DMS114 treated with DMSO at 0.1 percent for 48 hours (cell line): ENCODE results near the gene FLRT1.
A peak's percentile ranks its signal among the peaks of the same experiment; 100 is the strongest.

Experiments
- DNase-seq: peaks from one replicate; lab custom pipeline; 2025; ENCODE audit not compliant: unreplicated experiment; lab: John Stamatoyannopoulos, UW

Gene FLRT1

GRCh38 chr11:64035576-64035975 is at the start of gene FLRT1:
TSS of gene FLRT1 (plus strand) at chr11:64035931. CDS start at chr11:64116268, 80,337 bp downstream.
- no peak for DNase-seq

DNA sequence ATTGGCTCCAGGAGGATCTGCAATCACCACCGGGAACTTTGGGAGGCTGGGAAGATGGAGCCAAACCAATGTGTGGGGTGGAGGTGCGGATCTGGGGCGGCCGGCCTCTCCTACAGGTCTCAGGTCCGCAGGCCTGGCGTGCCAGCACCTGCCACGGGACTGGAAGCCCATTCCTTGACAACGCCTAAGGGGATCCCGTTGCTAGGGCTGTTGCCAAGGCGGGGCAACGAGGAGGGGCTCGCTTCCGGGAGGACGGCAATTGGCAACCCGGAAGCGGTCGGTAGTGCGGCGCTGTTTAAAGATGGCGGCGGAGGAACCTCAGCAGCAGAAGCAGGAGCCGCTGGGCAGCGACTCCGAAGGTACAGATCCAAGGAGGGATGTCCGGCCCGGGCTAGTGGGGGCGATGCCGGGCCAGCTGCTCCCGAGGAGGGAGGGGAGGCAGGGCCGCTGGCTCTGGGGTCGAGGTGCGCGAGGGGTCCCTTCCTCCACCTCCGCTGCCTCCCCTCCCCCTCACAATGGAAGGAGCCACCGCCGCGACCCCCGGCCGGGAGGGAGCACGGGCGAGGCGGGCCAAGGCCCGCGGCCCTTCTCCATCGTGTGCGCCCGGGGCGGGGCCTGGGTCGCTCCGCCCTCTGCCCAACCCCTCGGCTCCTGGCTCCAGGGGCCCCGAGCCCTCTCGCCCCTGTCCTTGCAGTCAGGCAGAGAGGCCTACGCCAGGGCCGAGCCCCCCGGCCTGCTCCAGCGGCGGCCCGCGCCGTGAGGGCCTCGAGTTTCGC is 49.4 kb upstream of the FLRT1 start, which contains the start of gene OTUB1:
OTUB1 (plus strand) TSS at position 283 of the 776 bp plus-strand sequence; CDS start at position 302, 19 bp downstream.
- peak; percentile 85 for DNase-seq

GRCh38 chr11:63986932-63987513 is 48.7 kb upstream of the FLRT1 start:
- DNase-seq, result no peak

DNA sequence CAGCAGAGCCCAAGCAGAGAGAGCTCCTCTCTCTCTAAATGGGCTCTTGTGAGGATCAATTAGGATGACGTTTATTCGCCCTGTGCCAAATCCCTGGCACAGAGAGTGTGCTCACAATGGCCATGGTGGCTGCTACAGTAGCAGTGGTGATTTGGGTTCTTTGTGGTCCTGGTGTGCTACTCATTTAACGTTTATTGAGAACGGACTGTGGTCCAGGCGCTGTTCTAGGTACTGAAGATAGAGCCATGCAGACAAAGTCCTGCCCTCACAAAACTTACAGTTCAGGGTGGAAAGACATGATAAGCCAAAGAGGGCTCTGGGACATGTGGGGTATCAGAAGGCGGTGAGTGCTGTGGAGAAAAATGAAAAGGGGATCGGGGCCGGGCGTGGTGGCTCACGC is 44.2 kb upstream of the FLRT1 start:
- no peak for DNase-seq

GRCh38 chr11:63993100-63993499 is 42.6 kb upstream of the FLRT1 start:
- DNase-seq, result no peak

DNA sequence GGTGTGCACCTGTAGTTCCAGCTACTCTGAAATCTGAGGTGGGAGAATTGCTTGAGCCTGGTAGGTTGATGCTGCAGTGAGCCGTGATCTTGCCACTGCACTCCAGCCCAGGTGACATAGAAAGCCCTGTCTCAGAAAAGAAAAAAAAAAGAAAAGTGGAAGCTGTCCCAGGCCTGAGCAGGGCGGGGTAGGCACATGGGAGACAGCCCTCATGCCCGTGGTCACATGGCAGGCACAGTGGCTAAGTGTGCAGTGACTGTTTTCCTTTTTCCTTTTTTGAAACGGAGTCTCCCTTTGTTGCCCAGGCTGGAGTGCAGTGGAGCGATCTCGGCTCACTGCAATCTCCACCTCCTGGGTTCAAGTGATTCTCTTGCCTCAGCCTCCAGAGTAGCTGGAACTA is 41.7 kb upstream of the FLRT1 start:
- no peak for DNase-seq

GRCh38 chr11:63996512-63996911 is 39.2 kb upstream of the FLRT1 start:
- no peak for DNase-seq

DNA sequence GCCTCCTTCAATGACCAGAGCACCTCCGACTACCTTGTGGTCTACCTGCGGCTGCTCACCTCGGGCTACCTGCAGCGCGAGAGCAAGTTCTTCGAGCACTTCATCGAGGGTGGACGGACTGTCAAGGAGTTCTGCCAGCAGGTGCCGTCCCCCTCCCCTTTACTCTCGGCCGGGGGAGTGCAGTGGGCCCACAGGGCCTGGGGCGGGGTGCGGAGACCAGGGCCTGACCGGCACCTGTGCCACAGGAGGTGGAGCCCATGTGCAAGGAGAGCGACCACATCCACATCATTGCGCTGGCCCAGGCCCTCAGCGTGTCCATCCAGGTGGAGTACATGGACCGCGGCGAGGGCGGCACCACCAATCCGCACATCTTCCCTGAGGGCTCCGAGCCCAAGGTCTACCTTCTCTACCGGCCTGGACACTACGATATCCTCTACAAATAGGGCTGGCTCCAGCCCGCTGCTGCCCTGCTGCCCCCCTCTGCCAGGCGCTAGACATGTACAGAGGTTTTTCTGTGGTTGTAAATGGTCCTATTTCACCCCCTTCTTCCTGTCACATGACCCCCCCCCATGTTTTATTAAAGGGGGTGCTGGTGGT is 38.5 kb upstream of the FLRT1 start:
- DNase-seq, result no peak

DNA sequence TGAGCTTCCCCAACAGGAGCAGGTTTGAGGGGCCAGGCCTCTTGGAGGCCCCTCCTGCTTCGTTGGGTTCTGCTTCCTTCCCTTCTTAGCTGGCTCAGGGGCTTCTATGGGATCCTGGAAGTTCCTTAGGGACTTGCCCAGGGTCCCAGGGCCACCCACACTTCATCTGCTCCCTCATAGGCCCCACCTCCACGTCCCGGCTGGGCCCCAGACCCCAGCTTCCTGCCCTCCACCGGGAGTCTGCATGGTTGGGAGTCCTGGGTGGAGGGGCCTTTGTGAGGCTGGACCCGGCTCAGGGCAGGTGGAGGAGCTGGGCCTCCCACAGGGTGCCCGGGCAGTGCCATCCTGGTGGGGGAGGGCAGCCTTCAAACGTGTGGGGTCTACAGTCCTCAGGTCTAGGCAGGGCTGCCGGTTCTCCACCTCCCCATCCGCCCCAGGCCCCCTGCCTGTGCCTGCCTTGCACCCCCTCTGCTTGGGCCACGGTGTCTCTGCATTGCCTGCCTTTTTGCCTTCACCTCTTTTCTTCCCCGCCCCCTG is 37.9 kb upstream of the FLRT1 start:
- no peak for DNase-seq

DNA sequence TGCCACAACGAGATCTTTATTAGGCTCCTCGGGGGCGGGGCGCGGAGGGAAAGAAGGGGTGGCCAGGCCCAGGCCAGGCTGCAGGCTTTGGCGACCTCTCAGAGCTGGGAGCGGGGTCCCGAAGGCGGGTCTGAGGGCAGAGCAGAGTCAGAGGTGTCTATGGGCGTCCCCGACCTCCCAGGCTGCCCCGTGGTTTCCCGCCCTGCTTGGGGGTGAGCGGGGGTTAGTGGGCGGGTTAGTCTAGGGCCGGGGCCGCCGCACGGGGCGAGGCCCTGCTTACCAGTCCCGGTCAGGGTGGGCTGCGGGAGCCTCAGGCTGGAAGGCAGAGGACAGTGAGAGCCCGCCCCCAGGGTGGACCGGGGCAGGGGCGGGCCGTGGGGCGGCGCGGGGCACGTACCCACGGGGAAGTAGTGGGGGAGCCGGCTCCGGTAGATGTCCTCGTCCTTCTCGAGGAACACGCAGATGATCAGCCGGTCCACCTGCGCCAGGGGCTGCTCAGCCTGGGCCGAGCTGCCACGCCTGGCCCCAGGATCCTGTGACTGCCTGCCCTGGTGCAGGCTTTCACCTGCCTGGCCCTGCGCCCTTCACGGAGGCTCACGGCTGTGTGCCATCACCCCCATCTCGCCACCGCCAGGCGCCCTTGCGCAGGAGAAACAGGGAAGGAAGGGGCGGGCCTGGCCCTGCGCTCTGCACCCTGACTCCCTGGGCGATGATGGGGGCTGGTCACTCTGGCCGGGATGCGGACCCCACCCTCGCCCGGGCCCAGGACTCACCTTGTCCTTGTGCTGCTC is 37.0 kb upstream of the FLRT1 start:
- DNase-seq, result no peak

DNA sequence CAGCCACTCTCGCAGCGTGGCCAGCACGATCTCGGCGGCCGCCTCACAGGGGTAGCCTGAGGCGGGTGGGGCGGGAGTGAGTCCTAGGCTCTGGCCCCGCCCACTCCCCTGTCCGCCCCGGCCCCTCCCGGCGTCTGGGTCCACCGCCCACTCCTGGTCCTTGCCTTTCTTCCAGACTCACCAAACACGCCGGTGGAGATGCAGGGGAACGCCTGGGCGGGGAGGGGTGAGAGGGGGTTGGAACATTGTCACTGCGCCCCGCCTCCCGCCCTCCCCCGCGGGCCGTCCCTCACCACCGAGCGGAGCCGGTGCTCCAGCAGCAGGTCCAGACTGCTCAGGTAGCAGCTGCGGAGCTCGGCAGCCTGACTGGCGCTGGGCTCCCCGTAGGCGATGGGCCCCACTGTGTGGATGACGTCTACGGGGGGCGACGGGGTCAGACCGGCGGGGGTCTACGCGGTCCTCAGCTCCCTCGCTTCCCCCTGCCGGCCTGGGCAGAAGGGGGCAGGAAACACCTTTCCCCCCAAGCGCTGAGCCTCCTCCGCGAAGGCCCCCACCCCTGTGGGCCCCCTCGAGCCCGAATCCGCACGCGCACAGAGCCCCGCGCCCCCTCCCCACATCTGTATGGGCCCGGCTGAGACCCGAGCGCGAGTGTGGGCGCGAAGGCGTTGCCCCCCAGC is 36.2 kb upstream of the FLRT1 start:
- DNase-seq, result no peak

- DNase-seq, result no peak
Observed at GRCh38 chr11:64000026-64000739, 35.5 kb upstream of the FLRT1 start.

- no peak for DNase-seq
Observed at GRCh38 chr11:64000740-64001483, 34.8 kb upstream of the FLRT1 start.

GRCh38 chr11:64001484-64002420 is 34.0 kb upstream of the FLRT1 start:
- no peak for DNase-seq

DNA sequence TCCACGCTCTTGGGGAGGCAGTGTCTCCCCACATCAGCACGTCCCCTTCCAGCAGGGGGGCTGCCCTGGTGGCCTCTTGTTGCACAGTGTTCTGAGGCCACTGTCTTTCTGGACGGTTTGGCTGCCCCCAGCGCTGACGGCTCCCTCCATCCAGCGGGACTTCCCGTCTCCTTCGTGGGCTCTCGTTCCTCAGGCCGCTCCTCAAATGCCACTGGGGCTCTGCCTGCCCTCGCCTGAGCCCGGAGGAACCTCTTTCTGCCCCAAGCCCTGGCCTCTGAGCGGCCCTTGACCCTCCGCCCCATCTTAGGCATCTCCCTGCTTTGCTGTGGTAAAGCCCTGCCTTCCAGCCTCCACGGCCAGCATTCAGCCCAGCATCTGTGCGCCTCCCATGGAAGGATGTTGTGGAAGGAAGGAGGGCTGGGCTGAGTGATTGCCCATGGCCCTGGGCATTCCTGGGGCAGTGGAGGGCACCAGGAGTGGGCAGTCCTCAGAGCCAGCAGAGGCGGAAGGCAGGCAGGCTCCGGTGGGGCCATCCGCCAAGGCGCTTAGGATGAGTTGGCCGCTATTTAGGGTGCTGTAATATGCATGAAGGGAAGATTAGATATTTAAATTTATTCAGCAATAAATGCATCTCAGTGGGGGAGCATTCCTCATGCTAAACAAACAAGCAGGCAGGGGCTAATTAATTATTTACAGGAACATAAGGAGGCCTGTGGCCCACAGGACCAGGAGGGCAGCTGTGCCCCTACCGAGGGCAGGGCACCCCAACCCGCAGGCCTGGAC is 31.7 kb upstream of the FLRT1 start:
- DNase-seq, result no peak

DNA sequence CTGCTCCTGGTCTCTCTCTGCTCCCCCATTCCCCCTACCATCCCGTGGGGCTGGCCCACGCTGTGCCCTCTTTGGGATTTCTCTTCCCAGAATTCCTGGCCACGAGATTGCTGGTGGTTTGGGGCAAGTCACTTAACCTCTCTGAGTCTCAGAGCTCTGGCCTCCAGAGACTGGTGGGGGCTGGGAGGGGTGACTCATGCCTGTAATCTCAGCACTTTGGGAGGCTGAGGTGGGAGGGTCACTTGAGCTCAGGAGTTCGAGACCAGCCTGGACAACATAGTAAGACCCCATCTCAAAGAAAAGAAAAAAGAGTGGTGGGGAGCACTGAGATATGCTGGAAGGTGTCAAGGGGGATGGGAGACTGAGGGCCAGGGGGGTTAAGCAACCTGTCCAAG is 31.1 kb upstream of the FLRT1 start:
- no peak for DNase-seq

DNA sequence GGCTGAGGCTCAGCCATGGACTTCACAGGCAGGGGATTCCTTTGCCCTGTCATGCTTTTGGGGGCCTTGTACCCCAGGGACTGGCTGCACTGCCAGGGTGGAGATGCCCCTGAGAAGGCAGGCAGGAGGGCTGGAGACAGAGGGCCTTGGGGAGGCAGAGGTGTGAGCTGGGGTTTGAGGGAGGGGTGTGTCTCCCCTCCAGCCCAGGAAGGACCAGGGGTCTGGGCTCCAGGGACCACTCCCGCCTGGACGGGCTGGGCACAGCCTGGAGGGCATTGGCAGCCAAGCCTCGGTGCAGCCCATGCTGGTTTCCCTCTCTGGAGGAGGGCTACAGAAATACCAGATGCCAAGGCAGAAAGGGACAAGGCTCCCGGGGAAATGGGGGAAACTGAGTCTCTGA is 30.0 kb upstream of the FLRT1 start:
- no peak for DNase-seq
